BLaER1 (cell line): Measurements from ENCODE around the gene SEPTIN5.

Experiments
- H3K27ac ChIP-seq: shearing (Covaris generic); formaldehyde crosslinking; 2 replicates; pipeline ENCODE4 v1.8.1; 2022
- H3K27me3 ChIP-seq: shearing (Covaris generic); formaldehyde crosslinking; 2 replicates; pipeline ENCODE4 v1.8.1; 2022
- H3K36me3 ChIP-seq: shearing (Covaris generic); formaldehyde crosslinking; 2 replicates; pipeline ENCODE4 v1.8.1; 2022
- H3K4me1 ChIP-seq: shearing (Covaris generic); formaldehyde crosslinking; 2 replicates; pipeline ENCODE4 v1.8.1; 2022
- H3K4me2 ChIP-seq: shearing (Covaris generic); formaldehyde crosslinking; 2 replicates; pipeline ENCODE4 v1.8.1; 2022
- H3K4me3 ChIP-seq: shearing (Covaris generic); formaldehyde crosslinking; 2 replicates; pipeline ENCODE4 v1.8.1; 2022
- H3K9ac ChIP-seq: shearing (Covaris generic); formaldehyde crosslinking; 2 replicates; pipeline ENCODE4 v1.8.1; 2022
- H3K9me3 ChIP-seq: shearing (Covaris generic); formaldehyde crosslinking; 2 replicates; pipeline ENCODE4 v1.8.1; 2022
- H4K20me1 ChIP-seq: shearing (Covaris generic); formaldehyde crosslinking; 2 replicates; pipeline ENCODE4 v1.8.1; 2022
- Cebpa-rat ChIP-seq: shearing (Covaris generic); IDR thresholded peaks from 2 replicates; pipeline ENCODE4 v1.8.1; 2022

Gene SEPTIN5

GRCh38 chr22:19767427-19768341 is 53.4 kb downstream of the SEPTIN5 start:
- Histone ChIP-seq H3K27ac (no peak overlapping the region), H3K36me3 (no peaks in the 10 kb centered on the region), H3K4me3 (peak overlapping the region; percentile 66), H3K4me2 (peak overlapping the region; percentile 88), H3K4me1 (peaks cover 64% of the 10 kb centered on the region), H3K9ac (no peak overlapping the region), H3K9me3 (no peaks in the 10 kb centered on the region), H3K27me3 (peaks cover 97% of the 10 kb centered on the region), H4K20me1 (peaks cover 60% of the 10 kb centered on the region)
- TF ChIP-seq Cebpa-rat: no peak

GRCh38 chr22:19769393-19769715 is 55.1 kb downstream of the SEPTIN5 start:
- Histone ChIP-seq H3K4me3 (no peak overlapping the region), H3K4me2 (peak overlapping the region; percentile 24), H3K9me3 (no peaks in the 10 kb centered on the region), H3K27ac (no peak overlapping the region), H3K9ac (no peak overlapping the region), H4K20me1 (peaks cover 43% of the 10 kb centered on the region), H3K27me3 (peaks cover 80% of the 10 kb centered on the region), H3K36me3 (no peaks in the 10 kb centered on the region), H3K4me1 (peaks cover 81% of the 10 kb centered on the region)
- TF ChIP-seq Cebpa-rat: no peak

- H3K9ac ChIP-seq: no peak overlapping the region
Measured at GRCh38 chr22:19770349-19771220, 56.3 kb downstream of the SEPTIN5 start.

GRCh38 chr22:19772422-19772672 is 58.0 kb downstream of the SEPTIN5 start:
- peak overlapping the region; percentile 41; the same call in 1 of the 2 replicates for H3K4me3 ChIP-seq
- H4K20me1 ChIP-seq: peaks cover 14% of the 10 kb centered on the region
- H3K4me1 ChIP-seq: peaks cover 69% of the 10 kb centered on the region
- no peak for TF ChIP-seq Cebpa-rat
- H3K27ac ChIP-seq: peak overlapping the region; percentile 57; the same call in 1 of the 2 replicates
- H3K4me2 ChIP-seq: peak overlapping the region; percentile 91
- H3K27me3 ChIP-seq: peaks cover 50% of the 10 kb centered on the region
- no peaks in the 10 kb centered on the region for H3K36me3 ChIP-seq
- peak overlapping the region; percentile 26; the same call in 1 of the 2 replicates for H3K9ac ChIP-seq
- H3K9me3 ChIP-seq: no peaks in the 10 kb centered on the region

More at GRCh38 chr22:19770349-19771220, 56.3 kb downstream of the SEPTIN5 start:
- no peak overlapping the region for H3K4me2 ChIP-seq
- H3K36me3 ChIP-seq: no peaks in the 10 kb centered on the region
- no peaks in the 10 kb centered on the region for H3K9me3 ChIP-seq
- H3K27ac ChIP-seq: no peak overlapping the region
- H4K20me1 ChIP-seq: peaks cover 31% of the 10 kb centered on the region
- peaks cover 72% of the 10 kb centered on the region for H3K4me1 ChIP-seq
- H3K27me3 ChIP-seq: peaks cover 68% of the 10 kb centered on the region
- no peak for TF ChIP-seq Cebpa-rat
- H3K4me3 ChIP-seq: no peak overlapping the region
